ENCODE data around the gene C1orf174. TPM values are rescaled to one million over a fixed set of nuclear protein-coding genes. Genes with fewer than 3 reads are reported as not detected.

The C1orf174 gene
- total and polyA plus RNA-seq, 2 of the 13 experiments (the other 11 are each of a cell fraction or from before 2014, with no cell fraction given): 21.6 to 31.4 TPM

DNA sequence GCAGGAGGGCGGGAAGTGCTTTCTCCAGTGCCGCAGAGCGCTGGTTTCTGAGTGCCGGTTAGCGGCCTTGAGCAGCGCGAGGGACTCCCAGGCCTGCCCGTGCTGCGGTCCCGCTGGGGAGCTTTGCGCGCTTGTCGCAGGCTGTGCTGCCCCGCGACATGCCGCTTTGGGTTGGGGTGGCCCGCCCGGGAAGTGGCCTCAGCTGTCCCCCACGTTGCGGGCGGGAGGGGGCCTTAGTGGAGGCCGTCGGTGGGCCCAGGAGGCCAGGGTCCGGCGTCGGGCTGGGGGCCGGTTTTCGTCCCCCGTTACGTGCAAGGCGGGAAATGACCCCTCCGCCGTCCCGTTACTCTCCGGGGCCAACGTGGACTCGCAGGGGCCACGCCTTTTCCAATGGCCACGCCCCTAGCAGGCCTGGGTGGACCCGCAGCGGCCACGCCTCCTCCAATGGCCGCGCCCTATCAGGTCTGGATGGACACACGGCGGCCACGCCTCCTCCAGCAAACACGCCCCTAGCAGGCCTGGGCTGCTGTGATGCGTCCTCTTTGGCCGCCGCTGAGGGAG, 977 bp upstream of the C1orf174 start (continued):
- TF ChIP-seq, protein P1, sequence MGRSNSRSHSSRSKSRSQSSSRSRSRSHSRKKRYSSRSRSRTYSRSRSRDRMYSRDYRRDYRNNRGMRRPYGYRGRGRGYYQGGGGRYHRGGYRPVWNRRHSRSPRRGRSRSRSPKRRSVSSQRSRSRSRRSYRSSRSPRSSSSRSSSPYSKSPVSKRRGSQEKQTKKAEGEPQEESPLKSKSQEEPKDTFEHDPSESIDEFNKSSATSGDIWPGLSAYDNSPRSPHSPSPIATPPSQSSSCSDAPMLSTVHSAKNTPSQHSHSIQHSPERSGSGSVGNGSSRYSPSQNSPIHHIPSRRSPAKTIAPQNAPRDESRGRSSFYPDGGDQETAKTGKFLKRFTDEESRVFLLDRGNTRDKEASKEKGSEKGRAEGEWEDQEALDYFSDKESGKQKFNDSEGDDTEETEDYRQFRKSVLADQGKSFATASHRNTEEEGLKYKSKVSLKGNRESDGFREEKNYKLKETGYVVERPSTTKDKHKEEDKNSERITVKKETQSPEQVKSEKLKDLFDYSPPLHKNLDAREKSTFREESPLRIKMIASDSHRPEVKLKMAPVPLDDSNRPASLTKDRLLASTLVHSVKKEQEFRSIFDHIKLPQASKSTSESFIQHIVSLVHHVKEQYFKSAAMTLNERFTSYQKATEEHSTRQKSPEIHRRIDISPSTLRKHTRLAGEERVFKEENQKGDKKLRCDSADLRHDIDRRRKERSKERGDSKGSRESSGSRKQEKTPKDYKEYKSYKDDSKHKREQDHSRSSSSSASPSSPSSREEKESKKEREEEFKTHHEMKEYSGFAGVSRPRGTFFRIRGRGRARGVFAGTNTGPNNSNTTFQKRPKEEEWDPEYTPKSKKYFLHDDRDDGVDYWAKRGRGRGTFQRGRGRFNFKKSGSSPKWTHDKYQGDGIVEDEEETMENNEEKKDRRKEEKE (IDR thresholded peaks at IDR 0.05): no peak
- TF ChIP-seq ZNF256 (CRISPR knock-in tag; conservative IDR thresholded peaks at IDR 0.05) (no peak), KDM6A (CRISPR knock-in tag; IDR thresholded peaks at IDR 0.05; ENCODE audit: low read depth) (no peak), ZNF230 (CRISPR knock-in tag; IDR thresholded peaks at IDR 0.05) (no peak), SPEN (CRISPR knock-in tag; IDR thresholded peaks at IDR 0.05; ENCODE audit: low read depth) (peak; percentile 44), MEIS1 (CRISPR knock-in tag; IDR thresholded peaks at IDR 0.05; ENCODE audit: borderline replicate concordance) (0 out of 2 replicates have a peak, but pooled peaks have one; percentile 44), PHF21A (CRISPR knock-in tag; IDR thresholded peaks at IDR 0.05) (no peak), HNF4G (IDR thresholded peaks at IDR 0.05; ENCODE audit: borderline replicate concordance, low read depth, low read length) (no peak), HNF4G (CRISPR knock-in tag; IDR thresholded peaks at IDR 0.05; ENCODE audit: borderline replicate concordance, low read depth) (peak; percentile 37; the same call in 1 of the 2 replicates), ZNF136 (CRISPR knock-in tag; IDR thresholded peaks at IDR 0.05; ENCODE audit: low read depth) (no peak), AKAP8 (CRISPR knock-in tag; IDR thresholded peaks at IDR 0.05) (peak; percentile 75; the same call in 1 of the 2 replicates), ZNF234 (CRISPR knock-in tag; conservative IDR thresholded peaks at IDR 0.05) (no peak), ATRX (CRISPR knock-in tag; IDR thresholded peaks at IDR 0.05; ENCODE audit: borderline replicate concordance) (no peak), ZNF747 (CRISPR knock-in tag; IDR thresholded peaks at IDR 0.05; ENCODE audit: borderline replicate concordance) (no peak), HIVEP1 (CRISPR knock-in tag; IDR thresholded peaks at IDR 0.05) (peak; percentile 46; the same call in 1 of the 2 replicates), KDM5B (CRISPR knock-in tag; IDR thresholded peaks at IDR 0.05; ENCODE audit: borderline replicate concordance) (peak; percentile 88), TCF12 (IDR thresholded peaks at IDR 0.05) (no peak), TCF12 (CRISPR knock-in tag; IDR thresholded peaks at IDR 0.05) (peak; percentile 21; the same call in 1 of the 2 replicates), ZNF317 (CRISPR knock-in tag; IDR thresholded peaks at IDR 0.05) (no peak)
- TF ChIP-seq, protein P2, sequence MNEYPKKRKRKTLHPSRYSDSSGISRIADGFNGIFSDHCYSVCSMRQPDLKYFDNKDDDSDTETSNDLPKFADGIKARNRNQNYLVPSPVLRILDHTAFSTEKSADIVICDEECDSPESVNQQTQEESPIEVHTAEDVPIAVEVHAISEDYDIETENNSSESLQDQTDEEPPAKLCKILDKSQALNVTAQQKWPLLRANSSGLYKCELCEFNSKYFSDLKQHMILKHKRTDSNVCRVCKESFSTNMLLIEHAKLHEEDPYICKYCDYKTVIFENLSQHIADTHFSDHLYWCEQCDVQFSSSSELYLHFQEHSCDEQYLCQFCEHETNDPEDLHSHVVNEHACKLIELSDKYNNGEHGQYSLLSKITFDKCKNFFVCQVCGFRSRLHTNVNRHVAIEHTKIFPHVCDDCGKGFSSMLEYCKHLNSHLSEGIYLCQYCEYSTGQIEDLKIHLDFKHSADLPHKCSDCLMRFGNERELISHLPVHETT (CRISPR knock-in tag; conservative IDR thresholded peaks at IDR 0.05): 0 out of 2 replicates have a peak, but pooled peaks have one; percentile 57
- TF ChIP-seq, protein P3, sequence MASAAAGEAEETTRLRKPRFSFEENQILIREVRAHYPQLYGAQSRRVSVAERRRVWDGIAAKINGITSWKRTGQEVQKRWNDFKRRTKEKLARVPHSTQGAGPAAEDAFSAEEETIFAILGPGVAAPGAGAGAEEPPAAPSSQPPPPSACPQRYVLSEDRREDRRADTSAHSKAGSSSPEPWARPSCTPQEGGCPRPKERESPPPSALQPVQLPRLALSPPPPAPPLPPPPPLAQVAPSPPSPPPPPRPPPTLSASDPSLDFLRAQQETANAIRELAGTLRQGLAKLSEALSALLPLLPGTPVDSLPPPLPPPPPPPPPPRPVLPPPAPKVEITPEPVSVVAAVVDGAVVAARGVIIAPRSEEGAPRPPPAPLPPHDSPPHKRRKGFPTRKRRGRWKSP (CRISPR knock-in tag; IDR thresholded peaks at IDR 0.05): no peak; the same call in 1 of the 2 replicates
- TF ChIP-seq, protein P4, sequence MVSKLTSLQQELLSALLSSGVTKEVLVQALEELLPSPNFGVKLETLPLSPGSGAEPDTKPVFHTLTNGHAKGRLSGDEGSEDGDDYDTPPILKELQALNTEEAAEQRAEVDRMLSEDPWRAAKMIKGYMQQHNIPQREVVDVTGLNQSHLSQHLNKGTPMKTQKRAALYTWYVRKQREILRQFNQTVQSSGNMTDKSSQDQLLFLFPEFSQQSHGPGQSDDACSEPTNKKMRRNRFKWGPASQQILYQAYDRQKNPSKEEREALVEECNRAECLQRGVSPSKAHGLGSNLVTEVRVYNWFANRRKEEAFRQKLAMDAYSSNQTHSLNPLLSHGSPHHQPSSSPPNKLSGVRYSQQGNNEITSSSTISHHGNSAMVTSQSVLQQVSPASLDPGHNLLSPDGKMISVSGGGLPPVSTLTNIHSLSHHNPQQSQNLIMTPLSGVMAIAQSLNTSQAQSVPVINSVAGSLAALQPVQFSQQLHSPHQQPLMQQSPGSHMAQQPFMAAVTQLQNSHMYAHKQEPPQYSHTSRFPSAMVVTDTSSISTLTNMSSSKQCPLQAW (CRISPR knock-in tag; IDR thresholded peaks at IDR 0.05): peak; percentile 64; the same call in 1 of the 2 replicates
